GM21526 (cell line): Measurements from ENCODE around the gene ZNF862.

Source experiments
- ATAC-seq: cut with Tn5 transposase; IDR thresholded peaks from one replicate; pipeline ENCODE4 v1.9.1; 2021; ENCODE audit warnings: moderate library complexity; ENCODE audit not compliant: unreplicated experiment, low FRiP score

Gene ZNF862

GRCh38 chr7:149809215-149809614 is 29.0 kb upstream of the ZNF862 start:
- ATAC-seq, result no peak

GRCh38 chr7:149811221-149811620 is 27.0 kb upstream of the ZNF862 start:
- ATAC-seq, result no peak

GRCh38 chr7:149811831-149812490 is 26.2 kb upstream of the ZNF862 start:
- no peak for ATAC-seq

GRCh38 chr7:149813254-149814035 is 24.7 kb upstream of the ZNF862 start:
- no peak for ATAC-seq

DNA sequence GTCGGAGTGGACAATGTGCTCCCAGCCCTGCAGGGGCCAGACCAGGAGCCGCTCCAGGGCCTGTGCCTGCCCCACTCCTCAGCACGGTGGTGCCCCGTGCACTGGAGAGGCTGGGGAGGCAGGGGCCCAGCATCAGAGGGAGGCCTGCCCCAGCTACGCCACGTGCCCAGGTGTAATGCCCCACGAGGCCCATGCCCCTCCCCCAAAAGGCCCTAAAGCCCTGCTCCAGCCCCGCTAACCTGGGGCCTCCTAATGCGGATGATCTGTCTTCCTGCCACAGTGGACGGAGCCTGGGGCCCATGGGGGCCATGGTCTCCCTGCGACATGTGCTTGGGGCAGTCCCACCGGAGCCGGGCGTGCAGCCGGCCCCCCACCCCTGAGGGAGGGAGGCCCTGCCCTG is 23.7 kb upstream of the ZNF862 start:
- ATAC-seq, result no peak

- ATAC-seq, result no peak
Measured at GRCh38 chr7:149815121-149815520, 23.1 kb upstream of the ZNF862 start.

GRCh38 chr7:149815661-149816266 is 22.4 kb upstream of the ZNF862 start:
- ATAC-seq, result no peak

GRCh38 chr7:149816267-149816751 is 21.9 kb upstream of the ZNF862 start:
- ATAC-seq, result no peak

- no peak for ATAC-seq
Measured at GRCh38 chr7:149816794-149817193, 21.4 kb upstream of the ZNF862 start.

DNA sequence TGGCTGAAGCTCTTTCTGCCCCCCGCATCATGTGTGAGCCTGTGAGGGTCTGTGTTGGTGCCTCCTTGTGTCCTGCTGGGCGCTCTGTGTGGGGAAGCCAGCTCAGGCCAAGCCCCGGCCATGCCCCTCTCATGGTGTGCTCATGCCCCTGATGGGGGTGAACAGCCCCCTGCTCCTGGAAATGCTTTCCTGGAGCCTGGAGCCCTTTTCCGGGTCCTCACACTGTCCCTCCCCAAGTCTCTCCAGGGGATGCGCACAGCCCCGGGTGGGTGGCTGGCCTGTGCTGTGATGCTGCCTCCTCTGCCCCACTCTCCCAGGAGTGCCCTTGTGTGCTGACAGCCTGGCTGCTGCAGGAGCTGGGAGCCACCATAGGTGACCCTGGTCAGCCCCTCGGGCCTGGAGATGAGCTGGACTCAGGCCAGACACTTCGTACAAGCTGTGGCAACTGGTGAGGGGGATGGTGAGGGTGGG is 20.8 kb upstream of the ZNF862 start:
- ATAC-seq, result no peak

- no peak for ATAC-seq
Measured at GRCh38 chr7:149817836-149818535, 20.2 kb upstream of the ZNF862 start.

GRCh38 chr7:149818536-149818840 is 19.7 kb upstream of the ZNF862 start:
- ATAC-seq, result no peak

DNA sequence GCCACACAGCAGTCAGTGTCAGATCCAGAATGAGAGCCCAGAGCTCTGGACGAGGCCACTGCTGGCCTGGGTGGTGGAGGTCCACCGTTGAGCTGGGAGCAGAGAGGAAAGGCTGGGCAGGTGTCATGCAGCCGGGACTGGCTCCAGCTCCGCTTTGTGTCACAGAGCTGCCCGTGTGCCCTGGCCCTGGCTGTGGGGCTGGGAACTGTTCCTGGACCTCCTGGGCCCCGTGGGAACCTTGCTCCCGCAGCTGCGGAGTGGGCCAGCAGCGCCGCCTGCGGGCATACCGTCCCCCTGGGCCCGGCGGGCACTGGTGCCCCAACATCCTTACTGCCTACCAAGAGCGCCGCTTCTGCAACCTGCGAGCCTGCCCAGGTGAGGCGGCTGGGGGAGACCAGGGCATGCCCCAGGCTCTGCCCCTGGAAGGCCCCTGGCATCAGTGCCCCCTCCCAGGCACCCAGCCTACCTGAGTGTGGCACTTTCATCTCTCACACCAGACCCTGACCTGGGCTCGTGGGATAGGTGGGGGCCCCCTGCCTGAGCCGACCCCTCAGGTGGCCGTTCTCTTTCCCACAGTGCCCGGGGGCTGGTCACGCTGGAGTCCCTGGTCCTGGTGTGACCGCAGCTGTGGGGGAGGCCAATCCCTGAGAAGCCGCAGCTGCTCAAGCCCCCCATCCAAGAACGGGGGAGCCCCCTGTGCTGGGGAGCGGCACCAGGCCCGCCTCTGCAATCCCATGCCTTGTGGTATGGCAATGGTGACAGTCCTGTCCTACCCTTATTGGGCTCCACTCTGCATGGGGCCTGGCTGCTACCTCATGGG is 18.8 kb upstream of the ZNF862 start:
- ATAC-seq, result no peak

- no peak for ATAC-seq
Measured at GRCh38 chr7:149819961-149820340, 18.2 kb upstream of the ZNF862 start.

GRCh38 chr7:149820622-149821190 is 17.5 kb upstream of the ZNF862 start:
- no peak for ATAC-seq

- no peak for ATAC-seq
Measured at GRCh38 chr7:149821191-149822148, 16.7 kb upstream of the ZNF862 start.

- no peak for ATAC-seq
Measured at GRCh38 chr7:149822353-149822943, 15.7 kb upstream of the ZNF862 start.

DNA sequence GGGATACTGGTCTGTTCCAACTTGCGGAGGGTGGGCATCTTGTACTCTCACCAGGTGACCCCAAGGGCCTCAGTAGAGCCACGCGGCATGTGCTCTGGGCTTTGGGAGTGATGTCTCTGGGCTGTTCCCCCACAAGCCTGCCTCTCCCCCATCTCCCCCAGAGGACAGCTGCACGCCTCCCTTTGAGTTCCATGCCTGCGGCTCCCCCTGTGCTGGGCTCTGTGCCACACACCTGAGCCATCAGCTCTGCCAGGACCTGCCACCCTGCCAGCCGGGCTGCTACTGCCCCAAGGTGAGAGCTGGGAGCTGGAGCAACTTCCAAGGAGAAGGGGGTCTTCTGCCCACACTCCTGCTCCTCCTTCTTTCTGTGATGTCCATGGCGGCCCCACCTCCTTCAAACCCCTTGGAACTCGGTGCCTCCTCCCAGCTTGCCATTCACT is 15.0 kb upstream of the ZNF862 start:
- no peak for ATAC-seq
